ENCODE data around the gene GJD2. TPM values are rescaled to one million over a fixed set of nuclear protein-coding genes. Genes with fewer than 3 reads are reported as not detected.

The GJD2 gene
- total RNA-seq, 2 experiments from 2014 or later = not detected

DNA sequence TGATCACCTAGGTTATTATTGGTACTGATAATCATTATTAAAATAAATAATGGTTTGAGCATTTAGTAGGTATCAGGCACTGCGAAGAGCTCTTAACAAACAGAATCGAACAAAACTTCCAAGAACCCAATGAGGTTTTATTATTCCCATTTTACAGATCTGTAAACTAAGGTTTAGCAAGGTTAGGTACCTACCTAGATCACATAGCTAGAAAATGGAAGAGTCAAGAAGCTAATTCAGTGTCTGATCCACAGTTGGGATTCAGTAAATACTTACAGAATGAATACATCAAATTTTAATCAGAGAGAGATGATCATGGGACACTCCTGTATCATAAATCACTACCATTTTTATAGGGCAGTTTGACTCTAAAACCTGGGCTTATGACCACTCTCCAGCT is 15.5 kb downstream of the GJD2 start:
- intact Hi-C loops (cut with micrococcal nuclease) = no loop called here
- Mint-ChIP-seq H3K36me3 (ENCODE audit: low read depth) (no peaks in the 10 kb centered on the region), H3K4me3 (no peak overlapping the region), H3K4me1 (ENCODE audit: low read depth) (no peaks in the 10 kb centered on the region), H3K27ac (no peak overlapping the region), H3K9me3 (no peaks in the 10 kb centered on the region), H3K27me3 (peaks cover 11% of the 10 kb centered on the region)
- TF ChIP-seq, protein P1, sequence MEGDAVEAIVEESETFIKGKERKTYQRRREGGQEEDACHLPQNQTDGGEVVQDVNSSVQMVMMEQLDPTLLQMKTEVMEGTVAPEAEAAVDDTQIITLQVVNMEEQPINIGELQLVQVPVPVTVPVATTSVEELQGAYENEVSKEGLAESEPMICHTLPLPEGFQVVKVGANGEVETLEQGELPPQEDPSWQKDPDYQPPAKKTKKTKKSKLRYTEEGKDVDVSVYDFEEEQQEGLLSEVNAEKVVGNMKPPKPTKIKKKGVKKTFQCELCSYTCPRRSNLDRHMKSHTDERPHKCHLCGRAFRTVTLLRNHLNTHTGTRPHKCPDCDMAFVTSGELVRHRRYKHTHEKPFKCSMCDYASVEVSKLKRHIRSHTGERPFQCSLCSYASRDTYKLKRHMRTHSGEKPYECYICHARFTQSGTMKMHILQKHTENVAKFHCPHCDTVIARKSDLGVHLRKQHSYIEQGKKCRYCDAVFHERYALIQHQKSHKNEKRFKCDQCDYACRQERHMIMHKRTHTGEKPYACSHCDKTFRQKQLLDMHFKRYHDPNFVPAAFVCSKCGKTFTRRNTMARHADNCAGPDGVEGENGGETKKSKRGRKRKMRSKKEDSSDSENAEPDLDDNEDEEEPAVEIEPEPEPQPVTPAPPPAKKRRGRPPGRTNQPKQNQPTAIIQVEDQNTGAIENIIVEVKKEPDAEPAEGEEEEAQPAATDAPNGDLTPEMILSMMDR (IDR thresholded peaks at IDR 0.05) = no peak
- ATAC-seq (no peak), DNase-seq (no peak)
- ChIA-PET POLR2A (no interaction called here), CTCF (no interaction called here)

DNA sequence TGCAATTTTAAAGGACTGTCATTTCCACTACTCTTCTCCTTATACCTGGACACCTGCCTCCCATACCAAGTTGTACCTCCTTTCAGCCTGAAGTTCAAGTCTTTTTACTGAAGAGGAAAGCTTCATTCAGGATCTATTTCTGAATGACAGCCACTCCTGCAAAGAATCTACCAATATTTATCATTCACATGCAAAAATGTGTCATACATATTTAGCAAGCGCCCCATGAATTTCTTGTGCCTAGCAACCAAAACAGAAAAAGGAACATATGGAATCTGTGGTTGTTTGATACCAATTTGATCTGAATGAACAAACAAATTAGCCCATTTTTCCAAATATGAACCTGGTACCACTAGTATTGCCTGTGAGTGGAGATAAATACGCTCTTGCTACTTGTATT is 16.8 kb downstream of the GJD2 start:
- DNase-seq (no peak), ATAC-seq (no peak)
- H3K4me3 Mint-ChIP-seq = no peak overlapping the region
- no peak overlapping the region for H3K27ac Mint-ChIP-seq
- intact Hi-C loops (cut with micrococcal nuclease) = no loop called here
- TF ChIP-seq, protein P1 (IDR thresholded peaks at IDR 0.05) = no peak
- no peaks in the 10 kb centered on the region for H3K36me3 Mint-ChIP-seq (ENCODE audit: low read depth)
- CTCF ChIA-PET = no interaction called here
- POLR2A ChIA-PET = no interaction called here
- H3K27me3 Mint-ChIP-seq = peaks cover 10% of the 10 kb centered on the region
- H3K9me3 Mint-ChIP-seq = no peaks in the 10 kb centered on the region
- no peaks in the 10 kb centered on the region for H3K4me1 Mint-ChIP-seq (ENCODE audit: low read depth)

DNA sequence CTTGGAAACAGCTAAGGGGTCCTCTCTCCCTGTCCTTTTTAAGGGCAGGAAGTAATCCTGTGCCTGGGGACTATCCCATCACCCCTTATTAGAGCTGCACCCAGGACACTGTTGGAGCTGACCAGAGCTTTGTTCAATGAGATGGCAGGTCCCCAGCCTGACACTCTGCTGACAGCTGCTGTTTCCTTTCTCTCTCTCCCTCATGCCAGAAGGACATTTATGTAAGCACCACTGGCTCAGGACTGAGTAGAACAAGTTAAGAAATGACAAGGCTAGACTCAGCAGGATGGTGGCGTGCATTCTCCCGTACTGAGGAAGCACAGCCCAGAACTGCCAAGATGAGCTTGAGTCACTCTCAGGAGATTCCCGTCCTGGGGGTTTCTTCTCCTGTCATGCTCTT is 17.3 kb downstream of the GJD2 start:
- ATAC-seq (no peak), DNase-seq (no peak)
- TF ChIP-seq, protein P1 (IDR thresholded peaks at IDR 0.05) = no peak
- Mint-ChIP-seq H3K36me3 (ENCODE audit: low read depth) (no peaks in the 10 kb centered on the region), H3K4me3 (no peak overlapping the region), H3K4me1 (ENCODE audit: low read depth) (no peaks in the 10 kb centered on the region), H3K27me3 (peaks cover 11% of the 10 kb centered on the region), H3K27ac (no peak overlapping the region), H3K9me3 (no peaks in the 10 kb centered on the region)
- POLR2A ChIA-PET = no interaction called here
- intact Hi-C loops (cut with micrococcal nuclease) = no loop called here
- CTCF ChIA-PET = no interaction called here

GRCh38 chr15:34734303-34734702 is 20.5 kb downstream of the GJD2 start:
- DNase-seq (no peak), ATAC-seq (no peak)
- Mint-ChIP-seq H3K27ac (no peak overlapping the region), H3K4me1 (ENCODE audit: low read depth) (no peaks in the 10 kb centered on the region), H3K27me3 (peaks cover 14% of the 10 kb centered on the region), H3K4me3 (no peak overlapping the region), H3K9me3 (no peaks in the 10 kb centered on the region), H3K36me3 (ENCODE audit: low read depth) (no peaks in the 10 kb centered on the region)
- CTCF ChIA-PET = no interaction called here
- intact Hi-C loops (cut with micrococcal nuclease) = no loop called here
- TF ChIP-seq, protein P1 (IDR thresholded peaks at IDR 0.05) = no peak
- POLR2A ChIA-PET = no interaction called here

DNA sequence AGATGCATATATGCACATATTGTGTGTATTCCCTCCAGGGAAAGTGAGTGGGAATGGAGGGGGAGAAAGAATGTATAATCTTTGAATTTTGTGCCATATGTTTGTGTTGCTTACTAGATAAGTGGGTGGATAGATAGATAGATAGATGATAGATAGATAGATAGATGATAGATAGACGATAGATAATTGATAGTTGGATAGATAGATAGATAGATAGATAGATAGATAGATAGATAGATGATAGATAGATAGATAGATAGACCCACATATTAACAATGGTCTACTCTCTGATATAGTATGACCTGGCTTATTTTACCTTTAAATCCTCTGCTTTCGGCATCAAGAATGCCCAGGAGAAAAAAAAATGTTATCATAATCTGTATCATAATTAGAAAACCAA is 21.2 kb downstream of the GJD2 start:
- TF ChIP-seq, protein P1 (IDR thresholded peaks at IDR 0.05) = no peak
- Mint-ChIP-seq H3K9me3 (no peaks in the 10 kb centered on the region), H3K36me3 (ENCODE audit: low read depth) (no peaks in the 10 kb centered on the region), H3K4me3 (no peak overlapping the region), H3K27me3 (peaks cover 15% of the 10 kb centered on the region), H3K27ac (no peak overlapping the region), H3K4me1 (ENCODE audit: low read depth) (no peaks in the 10 kb centered on the region)
- intact Hi-C loops (cut with micrococcal nuclease) = no loop called here
- ChIA-PET POLR2A (no interaction called here), CTCF (no interaction called here)
- ATAC-seq (no peak), DNase-seq (no peak)
